ENCODE measurements around the gene DEPP1.

The DEPP1 gene

DNA sequence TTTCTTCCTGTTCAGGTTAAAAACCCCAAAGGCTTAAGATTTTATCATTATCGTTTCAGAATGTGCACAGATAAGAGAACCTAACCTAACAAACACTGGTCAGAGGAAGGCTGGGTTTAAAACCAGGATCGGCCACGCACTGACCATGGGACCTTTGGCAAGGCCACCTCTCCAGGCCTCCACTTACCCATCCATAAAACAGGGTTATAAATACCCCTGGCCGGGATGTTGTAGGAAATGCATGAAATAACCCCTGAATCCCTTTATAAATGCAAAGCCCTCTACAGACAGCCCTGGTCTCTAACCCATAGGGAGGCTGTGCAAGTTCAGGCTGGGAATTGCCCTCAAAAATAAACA is 418 bp downstream of the DEPP1 start:
- no peak for DNase-seq

DNA sequence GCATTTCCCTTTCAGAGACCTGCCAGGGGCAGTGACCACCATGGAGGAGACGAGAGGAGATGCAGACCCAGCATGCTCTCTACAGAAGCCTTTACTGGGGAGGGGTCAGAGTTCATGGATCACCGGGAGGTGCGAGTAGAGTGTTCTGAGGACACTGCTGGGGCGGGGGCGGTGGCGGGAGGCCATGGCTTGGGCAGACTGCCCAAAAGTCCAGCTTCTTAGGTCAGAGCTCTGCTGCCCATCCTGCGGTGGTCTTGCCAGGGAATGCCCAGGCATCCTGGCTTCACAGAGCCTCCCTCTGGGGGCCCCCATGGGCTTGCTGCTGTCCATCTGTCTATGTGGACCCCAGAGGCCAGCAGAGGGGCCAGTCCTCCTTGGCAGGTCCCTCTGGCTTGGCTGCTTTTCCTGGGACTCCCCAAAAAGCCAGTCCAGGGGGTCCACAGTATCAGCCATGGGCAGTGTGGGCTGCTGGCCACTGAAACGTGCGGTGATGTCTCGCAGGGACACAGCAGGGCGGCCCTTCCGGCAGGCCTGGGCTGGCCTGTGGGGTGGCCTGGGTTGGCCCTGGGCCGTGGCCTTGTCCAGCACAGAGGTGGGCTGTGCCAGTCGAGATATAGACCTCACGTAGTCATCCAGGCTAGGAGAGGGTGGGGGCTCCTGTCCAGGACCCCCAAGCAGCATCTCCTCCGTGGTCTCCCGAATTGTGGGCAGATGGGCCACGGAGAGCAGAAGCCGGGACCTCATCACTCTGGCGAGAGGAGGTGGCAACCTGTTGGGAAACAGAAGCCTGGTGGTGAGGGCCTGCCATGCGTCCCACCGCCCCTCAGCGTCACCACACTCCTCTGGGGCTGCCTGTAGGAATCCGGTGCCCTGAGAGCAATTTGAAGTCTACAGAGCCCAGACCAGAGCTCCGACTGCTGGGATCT is 1.1 kb downstream of the DEPP1 start:
- no peak for DNase-seq

DNA sequence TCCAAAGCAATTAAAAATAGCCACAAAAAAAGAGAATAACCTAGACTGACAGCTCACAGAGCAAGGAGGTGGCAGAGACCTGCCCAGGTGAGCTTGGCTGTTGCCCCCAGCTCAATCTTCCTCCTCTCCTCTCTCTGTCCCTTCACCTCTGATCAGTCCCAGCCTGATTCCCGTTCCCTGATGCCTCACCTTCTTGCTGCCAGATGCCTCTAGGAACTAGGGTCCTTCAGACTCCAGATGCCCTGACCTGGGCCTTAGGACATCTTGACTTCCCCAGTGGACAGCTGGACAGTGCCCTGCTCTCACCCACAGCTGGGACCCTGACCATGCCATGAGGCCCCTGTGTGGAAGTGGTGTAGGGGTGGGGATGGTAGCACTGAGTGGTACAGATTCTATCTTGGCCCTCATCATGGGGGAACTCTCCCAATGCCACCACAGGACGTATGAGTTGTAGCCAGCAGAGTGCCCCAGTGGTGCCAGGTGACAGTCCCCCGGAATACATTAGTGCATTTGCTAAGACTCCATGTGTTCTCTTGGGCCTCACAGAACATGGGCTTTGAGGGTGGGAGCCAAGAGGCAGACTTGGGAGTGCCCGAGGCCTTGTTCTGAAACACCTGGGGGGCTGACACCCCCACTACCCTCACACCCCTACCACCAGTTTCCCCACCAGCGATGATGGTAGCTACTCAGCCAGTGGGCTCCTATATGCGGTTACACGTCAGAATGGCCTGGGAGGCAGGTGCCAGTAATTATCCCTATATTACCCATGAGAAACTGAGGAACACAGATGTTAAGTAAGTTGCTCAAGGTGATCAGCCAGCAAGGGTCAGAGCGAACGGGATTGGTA is 2.0 kb downstream of the DEPP1 start:
- no peak for DNase-seq

DNA sequence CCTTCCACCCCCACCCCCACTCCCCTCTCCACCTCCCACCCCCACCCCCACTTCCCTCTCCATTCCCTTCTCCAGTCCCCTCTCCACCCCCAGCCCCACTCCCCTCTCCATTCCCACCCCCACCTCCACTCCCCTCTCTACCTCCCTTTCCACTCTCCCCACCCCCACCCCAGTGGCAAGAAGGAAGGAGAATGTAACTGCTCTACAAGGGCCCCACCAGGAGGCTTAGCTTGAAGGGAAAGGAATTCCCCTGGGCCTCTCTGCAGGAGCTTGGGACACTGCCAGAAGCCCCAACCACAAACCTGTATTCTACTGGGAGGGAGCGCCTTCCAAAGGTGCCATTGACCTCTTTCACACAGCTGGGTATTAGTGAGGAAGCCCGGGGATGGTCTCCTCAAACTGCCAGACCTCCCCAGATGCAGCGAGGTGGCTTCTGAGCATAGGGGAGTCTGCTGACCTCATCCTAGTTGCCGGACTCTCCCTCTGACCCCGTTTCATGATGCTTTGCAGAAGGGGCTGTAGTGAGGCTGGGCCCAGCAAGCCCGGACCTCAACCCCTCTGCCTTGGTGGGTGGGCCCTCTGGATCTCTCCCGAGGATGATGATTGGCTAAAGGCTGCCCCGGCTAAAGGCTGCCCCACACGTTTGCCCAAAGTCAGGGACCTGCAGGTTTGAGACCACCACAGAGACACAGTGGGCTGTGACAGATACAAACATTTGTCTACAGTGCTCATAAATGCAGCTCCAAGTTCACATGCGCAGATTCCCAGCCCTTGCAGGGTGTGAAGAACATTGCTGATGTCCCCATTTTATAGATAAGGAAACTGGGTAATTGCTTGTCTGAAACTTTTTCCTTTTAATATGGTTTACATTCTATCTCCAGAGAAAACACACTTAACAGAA is 2.9 kb downstream of the DEPP1 start:
- DNase-seq = no peak

DNA sequence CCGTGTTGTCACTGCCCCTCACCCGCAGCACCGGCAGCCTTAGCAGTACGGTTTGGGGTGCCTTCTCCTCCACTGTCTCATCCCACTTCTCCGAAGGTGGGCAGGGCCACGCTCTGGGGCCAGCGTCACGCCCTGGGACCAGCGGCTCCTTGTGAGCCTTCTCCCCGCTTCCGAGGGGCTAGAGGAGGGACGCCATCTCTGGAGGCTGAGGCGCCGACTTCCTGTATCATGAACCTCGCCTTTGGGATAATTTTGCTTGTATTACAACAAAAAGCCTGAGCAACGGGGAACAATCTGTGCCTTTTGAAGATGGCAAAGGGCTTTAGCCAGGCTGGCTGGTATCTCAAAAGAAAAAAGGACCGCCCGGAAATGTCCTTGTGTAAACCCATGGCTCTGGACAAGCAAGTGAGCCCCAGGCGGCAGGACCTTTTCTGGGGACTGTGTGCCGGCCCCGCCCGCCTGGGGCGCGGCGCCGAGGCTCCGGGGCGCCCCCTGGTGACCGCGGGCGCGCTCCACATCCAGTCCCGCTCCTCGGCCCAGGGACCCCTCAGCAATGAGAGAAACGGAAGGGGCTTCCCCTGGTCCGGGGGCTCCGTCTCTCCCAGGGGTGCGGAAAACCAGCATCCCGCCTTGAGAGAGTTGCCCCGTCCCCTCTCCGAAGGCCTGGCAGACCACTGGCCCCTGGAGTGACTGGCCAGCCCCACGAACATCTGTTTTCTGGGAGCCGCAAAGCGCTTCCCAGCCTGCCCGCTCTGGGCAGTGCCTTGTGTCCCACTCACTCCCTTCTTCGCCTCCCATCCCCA is 3.8 kb downstream of the DEPP1 start:
- peak; percentile 65 for DNase-seq

DNA sequence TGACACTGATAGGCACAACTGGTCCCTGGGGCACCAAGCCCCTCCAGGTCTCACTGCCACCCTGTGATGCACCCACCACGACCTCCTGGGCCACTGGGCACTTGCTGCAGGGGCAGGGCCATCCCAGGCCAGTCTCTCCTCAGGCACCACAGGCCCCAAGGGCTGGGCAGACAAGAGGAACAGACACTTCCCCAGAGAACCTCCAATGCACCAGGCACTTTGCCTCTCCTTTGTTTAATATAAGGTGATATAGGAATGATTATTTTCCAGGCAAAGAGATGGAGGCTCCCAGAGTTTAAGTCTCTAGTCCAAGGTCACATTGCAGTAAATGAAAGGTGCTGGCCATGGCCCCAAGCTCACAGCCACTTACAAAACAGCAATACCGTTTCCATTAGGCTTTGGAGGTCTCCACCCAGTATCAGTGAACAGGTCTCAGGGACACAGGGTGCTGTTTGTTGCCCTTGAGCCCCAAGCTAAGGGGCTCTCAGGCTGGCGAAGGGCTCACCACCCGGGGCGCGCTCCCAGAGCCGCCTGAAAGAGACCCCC is 4.5 kb downstream of the DEPP1 start:
- no peak for DNase-seq

DNA sequence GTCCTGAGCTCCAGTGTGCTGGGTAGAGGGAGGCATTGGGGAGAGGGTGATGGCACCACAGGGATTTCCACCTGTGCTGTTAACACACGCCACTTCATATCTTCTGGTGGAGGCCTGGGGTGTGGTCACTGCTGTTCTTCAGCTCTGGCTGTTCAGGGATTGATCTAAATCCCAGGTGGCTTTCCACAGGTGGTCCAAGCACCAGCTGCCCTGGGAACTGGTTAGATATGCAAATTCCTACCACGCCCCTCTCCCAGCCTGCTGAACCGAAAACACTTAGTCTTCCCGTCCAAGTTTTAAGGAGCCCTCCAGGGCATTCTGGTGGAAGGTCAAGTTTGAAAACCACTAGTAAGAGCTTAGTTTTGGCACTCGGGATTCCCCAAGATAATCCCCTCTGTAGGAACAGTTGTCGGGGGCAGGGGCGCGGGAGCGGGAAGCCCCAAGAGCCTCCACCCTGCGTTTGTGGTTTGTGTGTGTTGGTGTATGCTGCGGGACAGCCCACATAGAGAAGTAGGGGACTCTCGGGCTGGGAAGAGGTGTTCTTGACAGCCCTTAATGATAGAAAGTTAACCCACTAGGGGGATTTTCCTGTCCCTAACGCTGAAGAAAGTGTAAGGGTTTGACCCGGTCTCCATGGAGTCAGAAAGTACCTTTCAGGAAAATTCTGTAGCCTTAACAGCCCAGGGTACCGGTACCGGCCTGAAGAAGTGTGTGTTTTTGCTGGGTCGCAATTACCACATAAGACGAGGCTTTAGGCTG is 5.1 kb downstream of the DEPP1 start:
- no peak for DNase-seq

DNA sequence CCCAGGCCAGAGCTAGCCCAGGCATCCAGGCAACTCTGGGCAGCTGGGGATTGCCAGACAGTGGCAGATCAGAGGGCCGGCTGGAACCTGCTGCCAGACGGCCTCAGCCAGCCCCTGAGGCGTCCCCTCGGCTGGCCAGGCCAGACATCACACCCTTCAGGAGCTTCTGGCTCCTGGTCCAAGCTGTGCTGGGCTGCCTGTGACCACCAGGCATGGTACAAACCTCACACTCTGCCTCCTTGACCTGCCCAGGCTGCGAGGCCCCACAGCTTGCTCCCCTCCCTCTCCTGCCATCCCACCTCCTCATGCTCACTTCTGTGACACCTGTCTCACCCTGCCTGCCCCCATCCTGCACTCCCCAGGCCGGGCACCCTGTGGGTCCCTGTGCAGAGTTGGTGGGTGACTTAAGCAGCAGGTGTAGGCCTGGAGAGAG is 5.7 kb downstream of the DEPP1 start:
- DNase-seq = no peak

DNA sequence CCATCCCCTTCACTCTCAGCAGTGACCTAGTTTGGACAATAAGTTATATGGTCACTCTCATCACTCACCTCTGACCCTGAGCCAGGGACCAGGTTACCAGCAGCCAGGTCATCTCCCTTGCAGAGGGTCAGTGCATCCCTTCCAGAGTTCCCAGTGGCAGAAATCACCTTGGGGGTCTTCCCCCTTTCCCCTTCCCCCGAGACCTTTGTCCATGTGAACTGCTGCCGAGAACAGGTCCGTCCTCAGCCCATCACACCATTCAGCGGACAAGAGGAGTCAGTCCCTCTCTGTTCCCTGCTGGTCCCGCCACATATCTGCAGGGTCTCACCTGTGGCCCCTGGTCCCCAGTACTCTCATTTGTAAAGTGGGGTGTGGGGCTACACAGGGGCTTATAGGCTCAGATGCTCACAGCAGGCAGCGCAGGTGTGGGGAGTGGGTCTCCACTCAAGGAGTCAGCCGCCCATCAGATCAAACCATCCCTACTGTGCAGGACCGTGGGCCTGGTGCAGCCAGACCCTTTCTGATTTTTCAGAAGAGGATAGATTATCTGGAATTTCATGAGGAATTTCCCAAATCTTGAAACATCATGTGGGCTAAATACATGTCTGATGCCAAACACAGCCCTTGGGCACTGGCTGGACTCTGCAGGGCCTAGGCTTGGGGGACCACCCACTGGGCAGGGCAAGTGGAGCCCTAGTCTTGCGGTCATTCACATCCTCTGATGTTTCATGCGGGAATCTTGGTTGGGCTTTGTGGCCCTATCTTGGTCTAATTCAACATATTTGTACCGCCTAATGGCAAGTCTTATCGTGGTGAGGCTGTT is 6.5 kb downstream of the DEPP1 start:
- DNase-seq = no peak

DNA sequence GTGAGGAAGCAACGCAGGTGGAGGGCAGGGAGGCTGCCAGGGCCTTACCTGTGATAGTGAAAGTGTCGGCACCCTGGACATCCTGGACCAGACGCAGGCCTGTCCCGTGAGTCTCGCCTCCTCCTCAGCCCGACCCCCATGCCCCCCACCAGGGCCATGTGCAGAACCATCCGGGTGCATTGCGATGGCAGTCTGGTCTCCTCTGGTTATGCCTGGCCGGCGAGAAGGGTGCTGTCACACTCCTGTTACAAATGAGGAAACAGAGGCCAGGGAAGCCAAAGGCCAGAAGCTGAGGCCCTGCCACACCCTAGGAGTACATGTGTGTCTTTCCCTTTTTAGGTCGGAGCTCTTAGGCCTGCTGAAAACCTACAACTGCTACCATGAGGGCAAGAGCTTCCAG is 7.2 kb downstream of the DEPP1 start:
- no peak for DNase-seq

DNA sequence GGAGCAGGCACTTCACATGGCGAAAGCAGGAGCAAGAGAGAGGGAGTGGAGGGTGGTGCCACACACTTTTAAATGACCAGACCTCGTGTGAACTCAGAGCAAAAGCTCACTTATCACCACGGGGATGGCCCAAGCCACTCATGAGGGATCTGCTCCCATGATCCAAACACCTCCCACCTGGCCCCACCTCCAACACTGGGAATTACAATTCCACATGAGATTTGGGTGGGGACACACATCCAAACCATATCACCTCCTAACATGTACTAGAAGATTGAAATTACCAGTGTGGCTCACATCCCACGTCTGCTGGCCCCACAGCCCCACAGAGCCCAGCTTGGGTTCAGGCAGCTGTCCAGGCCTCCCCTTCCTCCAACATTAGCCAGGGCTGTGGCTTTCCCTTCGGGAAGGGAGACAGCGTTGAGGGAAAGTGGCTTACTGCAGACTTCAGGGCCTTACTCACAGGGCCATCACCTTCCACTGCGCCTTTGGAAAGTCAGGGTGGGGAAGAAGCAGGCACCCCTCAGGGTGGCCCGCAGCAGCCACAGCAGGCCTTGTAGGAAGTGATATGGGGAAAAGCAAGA is 7.7 kb downstream of the DEPP1 start:
- no peak for DNase-seq

DNA sequence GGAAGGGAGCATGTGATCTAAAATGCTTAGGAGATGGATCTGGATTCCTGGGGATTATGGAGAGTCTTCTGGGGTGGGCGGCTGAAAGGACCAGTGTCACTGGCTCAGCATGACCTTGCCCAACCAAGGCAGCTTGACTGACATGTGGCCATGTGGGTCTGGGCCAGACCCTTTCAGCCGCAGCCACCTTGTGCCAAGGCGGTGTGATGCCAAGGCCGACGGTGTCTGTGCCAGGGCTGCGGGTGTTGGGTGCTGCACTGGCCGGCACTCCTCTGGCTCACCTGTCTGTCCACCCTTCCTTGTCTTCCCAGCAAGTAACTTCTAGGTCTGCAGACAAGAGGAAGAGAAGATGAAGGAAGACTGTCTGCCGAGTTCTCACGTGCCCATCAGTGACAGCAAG is 8.8 kb downstream of the DEPP1 start:
- no peak for DNase-seq

DNA sequence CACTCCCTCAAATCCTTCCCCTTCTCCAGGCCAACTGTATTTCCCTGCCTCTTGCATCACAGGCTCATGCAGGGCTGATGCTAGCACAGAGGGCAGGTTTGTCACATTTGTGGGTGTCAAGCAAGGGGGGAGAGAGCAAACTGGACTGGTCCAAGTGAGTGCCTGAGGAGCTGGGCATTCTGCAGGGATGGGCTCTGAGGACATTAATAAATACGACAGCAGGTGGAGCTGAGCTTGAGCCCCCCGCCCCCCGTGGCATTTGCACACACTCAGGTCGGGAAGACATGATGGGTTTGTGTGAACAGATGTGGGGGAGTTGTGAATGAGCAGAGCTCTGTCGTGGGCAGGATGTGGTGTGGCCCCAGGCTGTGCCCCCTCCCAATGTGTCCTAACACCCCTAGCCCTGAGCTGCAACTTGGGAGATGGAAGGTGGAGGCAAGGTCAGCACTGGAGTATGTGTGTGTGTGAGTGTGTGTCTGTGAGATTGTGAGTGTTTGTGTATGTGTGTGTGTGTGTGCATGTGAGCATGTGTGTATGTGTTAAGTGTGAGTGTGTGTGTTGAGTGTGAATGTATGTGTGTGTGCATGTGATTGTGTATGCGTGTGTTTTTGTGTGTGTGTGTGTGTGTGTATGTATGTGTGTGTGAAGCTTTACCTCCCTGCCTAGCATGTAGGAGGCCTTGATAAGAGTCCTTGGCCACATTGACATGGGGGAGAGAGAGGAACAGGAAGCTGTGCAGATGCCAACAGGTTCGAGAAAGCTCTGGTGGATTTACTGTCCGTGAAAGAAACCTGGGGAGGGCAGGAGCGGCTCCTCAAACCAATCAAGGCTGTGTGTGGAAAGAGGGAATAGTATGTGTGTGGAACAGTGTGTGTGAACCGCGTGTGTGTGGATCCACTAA is 9.9 kb downstream of the DEPP1 start:
- no peak for DNase-seq

DNA sequence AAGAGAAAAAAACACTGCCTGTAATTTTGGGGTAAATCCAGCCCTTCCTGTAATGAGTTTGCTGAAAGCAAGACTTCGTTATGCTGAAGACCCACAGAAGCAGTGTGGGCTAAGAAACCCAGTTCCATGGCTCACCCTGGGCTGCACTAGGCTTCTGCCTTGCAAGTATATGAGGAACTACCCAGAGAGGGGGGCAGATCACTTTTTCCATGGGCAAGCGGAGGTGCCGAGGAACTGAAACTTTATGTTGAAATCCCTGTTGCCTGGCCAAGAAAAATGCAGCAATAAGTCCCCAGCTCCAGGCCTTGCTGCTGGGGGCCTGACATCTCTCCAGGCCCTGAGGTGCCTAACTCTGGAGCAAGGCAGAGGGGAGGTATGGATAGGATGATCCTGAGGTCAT is 10.5 kb downstream of the DEPP1 start:
- no peak for DNase-seq

DNA sequence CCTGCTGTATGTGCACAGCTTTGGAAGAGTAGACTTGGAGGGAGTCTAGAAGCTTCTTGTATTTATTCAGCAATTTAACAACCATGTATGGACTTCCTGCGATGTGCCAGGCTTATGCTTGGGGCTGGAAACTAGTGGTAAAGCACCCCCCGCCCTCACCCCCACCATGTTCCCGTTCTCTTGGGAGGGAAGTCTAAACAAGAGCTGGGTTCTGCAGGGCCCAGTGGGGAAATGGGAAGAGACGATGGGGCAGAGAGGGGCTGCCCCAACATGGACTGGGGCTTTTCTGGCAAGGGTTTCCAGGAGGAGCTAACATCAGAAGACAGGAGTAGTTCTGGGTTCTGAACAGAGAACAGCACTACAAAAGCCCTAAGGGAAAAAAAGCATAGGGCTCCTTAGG is 11.0 kb downstream of the DEPP1 start:
- no peak for DNase-seq

DNA sequence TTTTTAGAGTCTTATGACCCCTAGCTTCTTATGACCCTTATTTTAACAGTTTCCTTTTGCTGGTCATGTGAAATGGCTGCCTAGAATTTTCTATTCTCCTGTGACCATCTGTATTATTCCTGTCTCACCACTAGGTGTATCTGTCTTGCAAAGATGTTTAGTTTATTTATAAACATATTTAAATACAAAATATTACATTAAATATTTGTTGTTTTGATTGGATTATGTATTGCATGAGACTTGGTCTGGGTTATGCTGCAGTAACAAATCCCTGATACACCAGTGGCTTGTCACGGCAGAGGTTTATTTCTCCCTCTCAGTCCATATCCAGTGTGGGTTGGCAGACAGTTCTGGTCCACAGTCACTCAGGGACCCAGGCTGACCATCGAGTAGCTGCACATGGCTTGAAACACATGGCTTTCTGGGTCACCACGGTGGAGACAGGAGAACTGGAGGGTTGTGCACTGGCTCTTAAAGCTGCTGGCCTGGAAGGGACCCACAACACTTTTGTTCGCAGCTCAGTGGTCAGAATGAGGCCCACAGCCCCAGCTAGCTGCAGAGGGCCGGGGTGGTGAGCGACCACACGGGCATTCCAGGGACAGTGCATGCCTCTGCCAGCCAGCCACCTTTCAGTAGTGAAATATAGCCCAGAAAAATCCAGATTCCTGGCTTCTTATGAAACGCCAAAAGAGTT is 11.6 kb downstream of the DEPP1 start:
- DNase-seq = no peak

DNA sequence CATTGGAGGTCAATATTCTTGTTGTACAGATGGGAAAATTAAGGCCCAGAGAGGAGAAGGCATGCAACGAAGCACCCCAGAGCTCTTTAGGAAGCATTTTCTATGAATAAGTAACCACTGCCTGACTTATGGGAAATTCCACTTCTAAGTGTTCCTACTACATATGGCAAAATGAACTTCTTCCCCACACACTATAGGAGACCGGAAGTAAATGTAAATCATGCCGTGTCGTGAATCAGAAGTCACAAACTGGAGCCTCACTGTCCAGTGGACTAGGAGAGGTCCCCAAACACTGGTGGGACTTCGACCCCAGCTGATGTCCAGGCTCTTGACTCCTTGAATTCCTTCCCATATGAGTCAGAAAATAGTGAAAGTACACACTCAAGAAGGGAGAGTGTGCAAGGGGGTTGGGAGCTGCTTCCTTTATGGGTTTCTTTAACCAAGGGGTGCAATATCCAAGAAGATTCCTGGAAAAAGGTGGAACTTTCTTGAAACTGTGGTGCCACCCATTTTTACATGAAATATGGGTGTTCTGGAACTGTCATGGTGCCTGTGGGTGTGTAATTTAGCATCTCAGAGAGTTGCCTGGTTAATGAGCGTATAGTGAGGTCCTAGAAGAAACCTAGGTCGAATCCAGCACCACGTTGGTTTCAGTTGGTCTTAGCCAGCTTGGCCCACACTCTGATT is 12.3 kb downstream of the DEPP1 start:
- no peak for DNase-seq

Data from stimulated activated CD4-positive, alpha-beta T cell treated with anti-CD3 and anti-CD28 coated beads, Interleukin-4, amount 100 ng/mL, for 1 hour (primary cell).